Effector CD4-positive, alpha-beta T cell (primary cell): ENCODE data around the gene ZNF100.
"Not testable (repeated sequence)": the region's sequence is repeated elsewhere in the genome, so short reads cannot be mapped to it uniquely, and the experiment has no call there.

ENCODE experiments used
- DNase-seq: peaks from one replicate; pipeline ENCODE4 v3.0.0-alpha.2; 2020
- total RNA-seq: gene quantifications from one replicate; lab custom pipeline; 2026; lab: John Stamatoyannopoulos, UW

The ZNF100 gene
- total RNA-seq: 31.0 reads per million, percentile 57 among the genes with 10 or more reads in this experiment

- peak; percentile 79 for DNase-seq
These were observed at the start of gene ZNF100 for GRCh38 chr19:21767065-21767800. Gene ZNF100 (minus strand): TSS chr19:21767579. CDS start chr19:21767429, 150 bp downstream.

DNA sequence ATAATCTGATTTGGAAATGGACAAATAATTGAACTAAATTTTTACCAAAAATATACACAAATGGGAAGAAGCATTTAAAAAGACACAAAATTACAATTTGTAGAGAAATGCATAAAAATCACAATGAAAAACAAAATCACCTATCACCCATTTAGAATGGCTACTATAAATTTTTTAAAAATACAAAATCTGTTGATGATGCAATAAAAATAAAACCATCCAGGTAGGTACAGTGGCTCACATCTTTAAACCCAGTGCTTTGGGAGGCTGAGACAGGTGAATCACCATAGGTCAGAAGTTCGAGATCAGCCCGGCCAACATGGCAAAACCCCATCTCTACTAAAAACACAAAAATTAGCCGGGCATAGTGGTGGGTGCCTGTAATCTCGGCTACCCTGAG, 45.1 kb upstream of the ZNF100 start:
- DNase-seq: no peak

GRCh38 chr19:21808400-21809000, 41.1 kb upstream of the ZNF100 start:
- not testable (repeated sequence) for DNase-seq

DNA sequence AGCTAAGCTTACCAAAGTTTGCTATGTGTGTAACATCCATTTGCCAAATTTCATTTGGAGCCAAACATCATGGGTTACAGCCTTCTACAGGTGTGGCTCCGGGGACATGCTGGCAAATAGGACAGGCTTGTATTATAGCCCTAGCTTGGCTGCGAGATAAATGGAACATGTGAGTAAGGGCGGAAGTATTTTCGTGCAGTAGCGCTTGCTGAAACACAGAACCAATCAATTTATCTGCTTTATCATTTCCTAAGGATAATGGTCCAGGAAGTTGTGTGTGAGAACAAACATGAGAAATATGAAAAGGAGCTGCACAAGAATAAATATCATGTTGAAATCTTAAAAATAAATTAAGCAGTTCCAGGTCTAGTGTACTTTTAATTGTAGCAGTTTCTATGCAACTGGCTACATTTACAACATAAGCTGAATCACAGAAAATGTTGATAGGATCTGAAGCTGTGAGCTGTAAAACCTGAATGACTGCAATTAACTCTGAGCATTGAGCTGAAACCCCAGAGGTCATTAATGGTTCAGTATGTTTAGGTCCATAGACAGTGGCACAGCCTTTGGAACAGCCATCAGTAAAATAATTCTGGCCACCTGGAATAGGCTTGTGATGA, 22.2 kb upstream of the ZNF100 start:
- DNase-seq: no peak

DNA sequence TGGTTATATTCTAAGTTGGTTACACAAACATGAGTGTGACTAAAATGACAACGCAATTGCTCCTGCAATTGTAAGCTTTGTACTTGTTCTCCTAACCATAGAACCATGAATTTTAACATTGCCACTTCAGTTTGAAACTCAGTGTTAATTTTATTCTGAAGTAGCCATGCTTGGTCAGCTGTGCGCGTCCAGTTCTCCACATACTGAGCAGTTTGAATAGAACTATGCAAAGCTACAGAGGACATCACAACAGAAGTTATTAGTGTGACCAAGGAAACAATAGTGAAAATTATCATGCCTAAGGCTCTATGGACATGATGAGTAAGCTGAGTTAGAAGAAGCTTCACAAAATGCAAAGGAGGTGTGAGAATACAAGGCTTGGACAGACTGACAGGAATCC, 19.6 kb upstream of the ZNF100 start:
- no peak for DNase-seq

DNA sequence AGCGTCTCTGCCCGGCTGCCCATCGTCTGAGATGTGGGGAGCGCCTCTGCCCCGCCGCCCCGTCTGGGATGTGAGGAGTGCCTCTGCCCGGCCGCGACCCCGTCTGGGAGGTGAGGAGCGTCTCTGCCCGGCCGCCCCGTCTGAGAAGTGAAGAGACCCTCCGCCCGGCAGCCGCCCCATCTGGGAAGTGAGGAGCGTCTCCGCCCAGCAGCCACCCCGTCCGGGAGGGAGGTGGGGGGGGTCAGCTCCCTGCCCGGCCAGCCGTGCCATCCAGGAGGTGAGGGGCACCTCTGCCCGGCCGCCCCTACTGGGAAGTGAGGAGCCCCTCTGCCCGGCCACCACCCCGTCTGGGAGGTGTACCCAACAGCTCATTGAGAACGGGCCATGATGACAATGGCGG, 8.4 kb upstream of the ZNF100 start:
- DNase-seq: not testable (repeated sequence)

- DNase-seq: not testable (repeated sequence)
These were observed 694 bp downstream of the ZNF100 start for GRCh38 chr19:21766705-21767064.

DNA sequence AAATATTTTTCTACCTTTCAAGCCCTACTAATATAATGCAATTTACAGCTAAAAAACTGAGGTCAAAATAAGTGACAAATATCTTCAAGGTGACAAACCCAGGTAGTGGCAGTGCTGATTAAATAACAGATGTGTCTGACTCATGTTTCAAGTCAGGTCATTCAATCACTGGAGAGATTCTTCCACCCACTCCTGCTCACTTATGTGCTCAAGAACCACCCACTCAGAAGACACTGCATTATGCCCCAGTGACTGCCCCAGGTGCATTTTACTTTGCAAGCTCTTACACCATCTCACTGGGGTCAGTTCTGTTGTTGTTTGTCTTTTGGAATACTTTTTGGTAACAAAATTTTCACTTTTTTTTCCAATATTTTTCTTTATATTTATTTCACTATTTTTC, 2.2 kb downstream of the ZNF100 start:
- no peak for DNase-seq

- DNase-seq: not testable (repeated sequence)
These were observed 5.8 kb downstream of the ZNF100 start for GRCh38 chr19:21761547-21761946.

GRCh38 chr19:21758296-21758695, 9.1 kb downstream of the ZNF100 start:
- DNase-seq: no peak

GRCh38 chr19:21755555-21755954, 11.8 kb downstream of the ZNF100 start:
- not testable (repeated sequence) for DNase-seq

DNA sequence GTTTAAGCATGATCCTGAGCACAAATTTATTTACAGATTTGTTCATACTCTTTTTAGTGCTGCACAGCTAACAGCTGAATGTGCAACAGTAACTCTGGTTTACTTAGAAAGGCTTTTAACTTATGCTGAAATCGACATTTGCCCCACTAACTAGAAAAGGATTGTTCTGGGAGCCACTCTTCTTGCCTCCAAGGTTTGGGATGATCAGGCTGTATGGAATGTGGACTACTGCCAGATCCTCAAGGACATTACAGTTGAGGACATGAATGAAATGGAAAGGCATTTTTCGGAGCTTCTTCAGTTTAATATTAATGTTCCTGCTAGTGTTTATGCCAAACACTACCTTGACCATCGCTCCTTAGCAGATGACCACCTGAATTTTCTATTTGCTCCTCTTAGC, 16.0 kb downstream of the ZNF100 start:
- no peak for DNase-seq

DNA sequence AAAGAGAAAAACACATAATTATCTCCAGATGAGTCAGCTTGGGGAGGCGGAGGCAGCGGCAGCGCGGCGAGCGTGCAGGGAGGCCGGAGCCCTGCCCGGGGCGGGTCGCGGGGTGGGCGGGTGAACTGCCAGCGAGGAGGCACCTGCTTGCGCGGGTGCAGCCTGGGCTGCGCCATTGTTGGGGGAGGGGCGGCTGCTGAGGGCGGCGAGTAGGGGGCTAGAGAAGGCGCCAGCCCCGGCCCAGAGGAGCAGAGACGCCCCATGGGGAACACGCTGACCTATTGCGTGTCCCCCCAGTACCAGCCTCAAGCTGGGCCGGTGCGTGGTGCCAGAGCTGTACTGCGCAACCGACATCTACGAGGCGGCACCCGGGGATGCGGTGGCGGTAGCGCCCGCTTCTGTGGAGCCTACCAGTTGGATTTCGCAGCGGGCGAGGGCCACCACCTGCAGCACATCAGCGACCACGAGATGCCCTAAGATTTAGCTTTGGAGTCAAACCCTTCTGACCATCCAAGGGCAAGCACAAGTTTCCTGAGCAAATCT, 16.7 kb downstream of the ZNF100 start:
- DNase-seq: no peak

GRCh38 chr19:21749090-21749489, 18.3 kb downstream of the ZNF100 start:
- no peak for DNase-seq

DNA sequence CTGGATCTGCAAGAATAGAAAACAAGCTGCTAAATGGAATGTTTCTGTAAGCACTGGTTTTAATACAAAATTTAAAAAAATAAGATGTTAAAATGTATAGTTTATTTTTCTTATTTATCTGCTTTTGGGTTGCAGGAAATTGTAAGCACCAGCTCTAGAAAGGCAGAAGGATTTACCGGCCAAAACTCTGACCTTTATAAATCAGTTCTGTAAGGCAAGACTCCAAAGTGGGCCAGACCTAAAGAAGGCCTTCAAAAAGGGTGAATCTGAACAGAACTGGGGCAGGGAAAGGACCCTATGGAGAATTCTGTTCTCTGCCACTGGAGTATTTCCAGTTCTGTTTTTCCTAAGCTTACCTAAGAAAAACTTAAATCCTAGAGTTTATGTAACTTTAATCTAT, 19.3 kb downstream of the ZNF100 start:
- DNase-seq: no peak

DNA sequence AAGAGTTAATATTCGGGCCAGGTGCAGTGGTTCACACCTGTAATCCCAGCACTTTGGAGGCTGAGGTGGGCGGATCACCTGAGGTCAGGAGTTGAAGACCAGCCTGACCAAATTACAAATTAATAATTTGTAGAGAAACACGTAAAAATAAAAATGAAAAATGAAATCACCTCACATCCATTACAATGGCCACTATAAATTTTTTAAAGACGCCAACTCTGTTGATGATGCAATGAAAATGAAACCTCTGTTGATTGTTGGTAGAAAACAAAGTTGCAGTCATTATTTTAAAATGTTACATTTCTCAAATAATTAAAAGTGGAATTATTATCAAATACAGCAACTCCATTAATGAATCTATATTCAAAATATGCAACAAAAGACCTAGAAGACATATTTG, 26.8 kb downstream of the ZNF100 start:
- no peak for DNase-seq

- DNase-seq: not testable (repeated sequence)
These were observed 40.2 kb downstream of the ZNF100 start for GRCh38 chr19:21726942-21727747.

DNA sequence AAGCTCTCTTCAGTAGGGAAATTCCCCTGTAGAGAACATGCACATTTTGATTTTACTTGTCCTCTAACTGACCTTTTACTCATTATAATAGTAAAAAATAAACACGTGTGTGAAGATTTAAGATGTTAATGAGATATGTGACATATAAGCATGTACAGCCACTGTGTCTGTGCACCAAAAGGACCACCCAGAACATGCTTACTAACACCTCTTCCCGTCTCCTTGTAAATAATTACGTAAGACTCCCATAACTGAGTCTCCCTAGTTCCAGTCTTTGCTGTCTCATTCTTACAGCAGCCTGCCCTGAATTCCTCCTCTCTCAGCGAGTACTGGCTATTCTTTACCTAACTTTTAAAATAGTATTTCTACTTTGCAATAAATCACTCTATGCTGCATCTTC, 53.6 kb downstream of the ZNF100 start:
- DNase-seq: no peak

DNA sequence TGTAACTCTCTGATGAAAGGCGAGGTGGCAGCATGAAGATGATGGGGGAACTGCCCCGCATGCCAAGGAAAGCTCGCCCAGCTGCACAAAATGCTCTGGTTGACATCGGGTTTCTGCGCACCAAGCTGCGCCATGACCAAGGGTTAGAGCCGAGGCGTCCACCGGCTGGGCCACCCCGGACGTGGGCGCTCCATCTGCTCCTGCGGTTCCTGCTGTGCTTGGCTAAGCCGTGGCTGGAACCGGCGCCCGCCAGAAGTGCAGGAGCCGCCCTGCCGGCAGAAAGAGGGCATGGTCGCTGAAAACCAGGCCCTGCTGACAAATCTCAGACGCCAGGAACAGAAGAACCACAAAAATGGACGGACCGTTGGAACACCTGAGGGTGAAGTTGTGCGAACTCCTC, 57.9 kb downstream of the ZNF100 start:
- no peak for DNase-seq

DNA sequence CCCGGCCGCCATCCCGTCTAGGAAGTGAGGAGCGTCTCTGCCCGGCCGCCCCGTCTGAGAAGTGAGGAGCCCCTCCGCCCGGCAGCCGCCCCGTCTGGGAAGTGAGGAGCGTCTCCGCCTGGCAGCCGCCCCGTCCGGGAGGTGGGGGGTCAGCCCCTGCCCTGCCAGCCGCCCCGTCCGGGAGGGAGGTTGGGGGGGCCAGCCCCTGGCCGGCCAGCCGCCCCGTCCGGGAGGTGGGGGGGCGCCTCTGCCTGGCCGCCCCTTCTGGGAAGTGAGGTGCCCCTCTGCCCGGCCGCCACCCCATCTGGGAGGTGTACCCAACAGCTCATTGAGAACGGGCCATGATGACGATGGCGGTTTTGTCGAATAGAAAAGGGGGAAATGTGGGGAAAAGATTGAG, 59.5 kb downstream of the ZNF100 start:
- DNase-seq: not testable (repeated sequence)

DNA sequence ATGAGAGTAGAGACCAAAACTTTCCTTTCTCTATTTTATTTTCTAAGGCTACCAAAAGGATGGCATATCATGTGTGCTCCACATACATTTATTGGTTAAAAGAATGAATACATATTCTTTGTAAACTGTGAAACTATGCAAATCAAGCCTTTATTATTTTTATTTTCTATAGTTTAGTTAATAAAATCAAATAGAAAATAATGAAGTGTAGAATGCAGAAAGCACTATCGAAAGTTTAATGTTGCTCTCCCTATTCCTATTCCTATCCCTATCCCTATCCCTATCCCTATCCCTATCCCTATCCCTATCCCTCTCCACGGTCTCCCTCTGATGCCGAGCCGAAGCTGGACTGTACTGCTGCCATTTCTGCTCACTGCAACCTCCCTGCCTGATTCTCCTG, 60.3 kb downstream of the ZNF100 start:
- no peak for DNase-seq

DNA sequence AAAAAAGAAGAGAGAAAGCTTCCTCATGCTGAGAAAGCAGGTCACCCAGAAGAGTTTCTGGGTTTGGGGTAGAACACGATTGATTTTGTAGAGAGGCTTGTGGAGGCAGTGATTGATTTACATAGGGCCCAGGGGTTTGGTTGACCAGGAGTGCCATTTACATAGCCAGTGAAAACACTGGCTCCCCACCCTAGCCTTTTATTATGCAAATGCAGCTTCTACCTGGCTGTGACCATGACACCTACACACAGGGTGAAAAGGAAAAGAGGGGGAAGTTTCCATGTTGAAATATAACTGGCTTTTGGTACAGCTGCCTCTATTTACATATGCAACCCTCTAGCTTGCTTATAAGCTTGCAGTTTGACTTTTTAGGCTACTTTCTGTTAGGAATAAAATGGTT, 62.0 kb downstream of the ZNF100 start:
- DNase-seq: no peak

- no peak for DNase-seq
These were observed 63.1 kb downstream of the ZNF100 start for GRCh38 chr19:21704320-21704719.
